ENCODE results near the gene GGA3. TPM values are rescaled to one million over a fixed set of nuclear protein-coding genes. Genes with fewer than 3 reads are reported as not detected.

Gene GGA3
- total RNA-seq, 1 experiment from 2014 or later = 58.3 TPM

DNA sequence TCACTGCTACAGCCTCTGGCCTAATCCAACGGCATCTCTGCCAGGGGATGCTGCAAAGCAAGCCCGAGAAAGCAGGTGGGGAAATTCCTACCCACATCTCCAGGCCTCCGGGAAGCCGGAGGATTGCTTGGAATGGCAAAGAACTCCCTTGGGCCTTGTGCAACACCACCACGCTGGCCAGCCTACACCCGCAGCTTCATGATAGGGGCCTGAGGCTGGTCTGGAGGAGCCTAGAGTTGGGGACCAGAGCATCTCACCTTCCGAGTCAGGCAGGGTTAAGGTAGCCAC lies 20.3 kb downstream of the GGA3 start:
- Histone ChIP-seq H3K9me2 (ENCODE audit: insufficient read depth) (no peaks in the 10 kb centered on the region), H2AFZ (ENCODE audit: low read depth, low read length, poor library complexity, severe bottlenecking) (no peak overlapping the region), H3K79me2 (ENCODE audit: insufficient read depth, low read length) (no peaks in the 10 kb centered on the region), H3K27ac (ENCODE audit: low read depth, low read length) (peak overlapping the region; percentile 40; the same call in 1 of the 2 replicates), H3K4me1 (ENCODE audit: control insufficient read depth in 1 of 2, insufficient read depth in 2 of 2, low read length in 2 of 2) (peaks cover 0 to 11% of the 10 kb centered on the region in 2 experiments; a peak in 1 of 4 replicates), H3K9me3 (ENCODE audit: control insufficient read depth in 1 of 2, insufficient read depth in 1 of 2, low read depth in 1 of 2, low read length in 2 of 2) (no peaks in the 10 kb centered on the region), H3K36me3 (ENCODE audit: control insufficient read depth in 1 of 2, insufficient read depth in 2 of 2, low read length in 2 of 2) (peaks cover 64 to 83% of the 10 kb centered on the region in 2 experiments), H3K4me2 (ENCODE audit: low read length) (no peak overlapping the region), H3K27me3 (ENCODE audit: insufficient read depth, low read length) (no peaks in the 10 kb centered on the region), H3K9ac (ENCODE audit: low read length) (no peak overlapping the region), H4K20me1 (ENCODE audit: insufficient read depth) (peaks cover 6% of the 10 kb centered on the region; the same call in 1 of the 2 replicates), H3K4me3 (replicated peaks in 1 of 2; ENCODE audit: low read depth in 1 of 2, low read length in 2 of 2) (no peak overlapping the region)
- RAD21 ChIA-PET (ENCODE audit: low non-redundant PET in 1 of 2, low total read pairs in 2 of 2, uncharacterized antibody in 2 of 2, unreplicated experiment in 2 of 2) = no interaction called here
- CTCF ChIA-PET = interaction anchor here (0.8 to 3.3 kb wide), 18 partner anchors 8 to 286 kb away, joined by 3 to 30 read pairs (median 7); partner anchors contain the start of genes GGA3, GRB2, JPT1 and MIF4GD
- intact Hi-C loops (cut with micrococcal nuclease) = loop anchor here (2.0 kb wide), 1 partner anchor 164 kb away; the partner anchor contains the start of gene GRB2
- POLR2A ChIA-PET = interaction anchor here (1.0 to 1.5 kb wide), 2 partner anchors 21 to 127 kb away, joined by 3 to 6 read pairs; partner anchors contain the start of genes GGA3 and MRPS7
- no peak for TF ChIP-seq YY1 (IDR thresholded peaks at IDR 0.05; ENCODE audit: extremely low read depth, insufficient replicate concordance, low read depth, low read length)
- TF ChIP-seq RAD21 (IDR thresholded peaks at IDR 0.05; ENCODE audit: low read depth) = no peak
- no peak for TF ChIP-seq EGR1 (IDR thresholded peaks at IDR 0.05; ENCODE audit: low read depth)
- no peak for TF ChIP-seq SP1 (IDR thresholded peaks at IDR 0.05; ENCODE audit: low read depth)
- TF ChIP-seq ELF1 (IDR thresholded peaks at IDR 0.05; ENCODE audit: borderline replicate concordance, low read depth) = no peak
- TF ChIP-seq ZBTB33 (IDR thresholded peaks at IDR 0.05; ENCODE audit: extremely low read depth, insufficient replicate concordance, low read length) = no peak
- no peak for ATAC-seq
- no peak for DNase-seq (ENCODE audit: low read depth, low spot score)
- no TSS peak for BruUV-seq (replicated peaks)
